GM10266 (cell line): ENCODE data around the gene MSANTD1.

ENCODE experiments used
- DNase-seq: peaks from one replicate; pipeline ENCODE4 v3.0.0; 2012; ENCODE audit errors: extremely low spot score
- TF ChIP-seq, protein P1 (sequence below): IDR thresholded peaks from 2 replicates; pipeline ENCODE4 v1.5.1; 2012; ENCODE audit warnings: mild to moderate bottlenecking, low read depth; ENCODE audit not compliant: control insufficient read depth, insufficient read depth; ENCODE audit errors: missing control alignments

Gene MSANTD1

DNA sequence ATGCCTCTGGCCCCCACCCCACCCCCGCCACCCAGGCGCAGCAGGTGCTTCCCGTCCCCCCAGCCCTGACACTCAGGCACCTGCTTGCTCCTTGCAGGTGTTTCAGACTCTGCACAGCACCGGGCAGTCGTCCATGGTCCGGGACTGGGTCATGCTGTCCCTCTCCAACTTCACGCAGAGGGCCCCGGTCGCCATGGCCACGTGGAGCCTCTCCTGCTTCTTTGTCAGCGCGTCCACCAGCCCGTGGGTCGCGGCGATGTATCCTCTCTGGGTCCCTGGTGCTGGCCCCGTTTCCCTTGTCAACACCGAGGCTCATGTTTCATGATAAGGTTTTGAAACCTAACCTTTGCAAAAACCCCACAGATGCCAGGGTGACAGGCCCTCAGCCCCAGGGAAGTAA lies 10.2 kb upstream of the MSANTD1 start:
- TF ChIP-seq, protein P1, sequence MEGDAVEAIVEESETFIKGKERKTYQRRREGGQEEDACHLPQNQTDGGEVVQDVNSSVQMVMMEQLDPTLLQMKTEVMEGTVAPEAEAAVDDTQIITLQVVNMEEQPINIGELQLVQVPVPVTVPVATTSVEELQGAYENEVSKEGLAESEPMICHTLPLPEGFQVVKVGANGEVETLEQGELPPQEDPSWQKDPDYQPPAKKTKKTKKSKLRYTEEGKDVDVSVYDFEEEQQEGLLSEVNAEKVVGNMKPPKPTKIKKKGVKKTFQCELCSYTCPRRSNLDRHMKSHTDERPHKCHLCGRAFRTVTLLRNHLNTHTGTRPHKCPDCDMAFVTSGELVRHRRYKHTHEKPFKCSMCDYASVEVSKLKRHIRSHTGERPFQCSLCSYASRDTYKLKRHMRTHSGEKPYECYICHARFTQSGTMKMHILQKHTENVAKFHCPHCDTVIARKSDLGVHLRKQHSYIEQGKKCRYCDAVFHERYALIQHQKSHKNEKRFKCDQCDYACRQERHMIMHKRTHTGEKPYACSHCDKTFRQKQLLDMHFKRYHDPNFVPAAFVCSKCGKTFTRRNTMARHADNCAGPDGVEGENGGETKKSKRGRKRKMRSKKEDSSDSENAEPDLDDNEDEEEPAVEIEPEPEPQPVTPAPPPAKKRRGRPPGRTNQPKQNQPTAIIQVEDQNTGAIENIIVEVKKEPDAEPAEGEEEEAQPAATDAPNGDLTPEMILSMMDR: no peak
- DNase-seq: no peak

DNA sequence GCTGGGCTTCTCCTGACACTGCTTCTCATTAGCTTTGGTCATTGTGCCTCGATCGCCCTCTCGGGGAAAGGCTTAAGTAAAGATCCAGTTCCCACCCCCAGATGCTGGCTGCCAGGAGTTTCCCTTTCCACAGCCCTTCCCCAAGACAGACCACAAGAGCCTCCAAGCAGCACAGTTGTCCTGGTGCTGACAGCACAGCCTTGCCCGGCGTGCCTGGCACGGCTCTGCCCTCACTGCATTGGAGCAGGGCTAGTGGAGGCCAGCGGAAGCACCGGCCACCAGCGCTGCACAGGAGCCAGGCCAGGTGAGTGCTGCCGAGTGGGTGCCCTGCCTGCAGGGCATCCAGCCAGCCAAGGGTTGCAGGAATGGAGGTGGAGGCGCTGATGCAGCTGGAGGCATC lies 9.7 kb upstream of the MSANTD1 start:
- TF ChIP-seq, protein P1: no peak
- no peak for DNase-seq

DNA sequence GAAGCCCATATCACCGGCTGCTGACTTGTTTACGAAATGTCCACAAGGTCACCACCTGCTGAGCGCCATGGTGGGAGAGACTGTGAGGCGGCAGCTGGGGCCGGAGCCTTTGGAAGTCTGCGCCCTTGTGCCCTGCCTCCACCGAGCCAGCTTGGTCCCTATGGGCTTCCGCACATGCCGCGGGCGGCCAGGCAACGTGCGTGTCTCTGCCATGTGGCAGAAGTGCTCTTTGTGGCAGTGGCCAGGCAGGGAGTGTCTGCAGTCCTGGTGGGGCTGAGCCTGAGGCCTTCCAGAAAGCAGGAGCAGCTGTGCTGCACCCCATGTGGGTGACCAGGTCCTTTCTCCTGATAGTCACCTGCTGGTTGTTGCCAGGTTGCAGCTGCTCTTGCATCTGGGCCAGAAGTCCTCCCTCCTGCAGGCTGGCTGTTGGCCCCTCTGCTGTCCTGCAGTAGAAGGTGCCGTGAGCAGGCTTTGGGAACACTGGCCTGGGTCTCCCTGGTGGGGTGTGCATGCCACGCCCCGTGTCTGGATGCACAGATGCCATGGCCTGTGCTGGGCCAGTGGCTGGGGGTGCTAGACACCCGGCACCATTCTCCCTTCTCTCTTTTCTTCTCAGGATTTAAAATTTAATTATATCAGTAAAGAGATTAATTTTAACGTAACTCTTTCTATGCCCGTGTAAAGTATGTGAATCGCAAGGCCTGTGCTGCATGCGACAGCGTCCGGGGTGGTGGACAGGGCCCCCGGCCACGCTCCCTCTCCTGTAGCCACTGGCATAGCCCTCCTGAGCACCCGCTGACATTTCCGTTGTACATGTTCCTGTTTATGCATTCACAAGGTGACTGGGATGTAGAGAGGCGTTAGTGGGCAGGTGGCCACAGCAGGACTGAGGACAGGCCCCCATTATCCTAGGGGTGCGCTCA lies 8.7 kb upstream of the MSANTD1 start:
- TF ChIP-seq, protein P1: no peak
- DNase-seq: no peak

DNA sequence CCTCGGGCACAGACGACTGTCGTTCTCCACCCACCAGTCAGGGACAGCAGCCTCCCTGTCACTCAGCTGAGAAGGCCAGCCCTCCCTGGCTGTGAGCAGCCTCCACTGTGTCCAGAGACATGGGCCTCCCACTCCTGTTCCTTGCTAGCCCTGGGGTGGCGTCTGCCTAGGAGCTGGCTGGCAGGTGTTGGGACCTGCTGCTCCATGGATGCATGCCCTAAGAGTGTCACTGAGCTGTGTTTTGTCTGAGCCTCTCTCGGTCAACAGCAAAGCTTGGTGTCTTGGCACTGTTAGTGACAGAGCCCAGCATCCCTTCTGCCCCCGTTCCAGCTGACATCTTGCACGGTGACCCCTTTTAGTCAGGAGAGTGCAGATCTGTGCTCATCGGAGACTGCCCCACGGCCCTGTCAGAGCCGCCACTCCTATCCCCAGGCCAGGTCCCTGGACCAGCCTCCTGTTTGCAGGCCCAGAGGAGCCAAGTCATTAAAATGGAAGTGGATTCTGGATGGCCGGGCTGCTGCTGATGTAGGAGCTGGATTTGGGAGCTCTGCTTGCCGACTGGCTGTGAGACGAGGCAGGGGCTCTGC lies 7.9 kb upstream of the MSANTD1 start:
- TF ChIP-seq, protein P1: no peak
- DNase-seq: no peak

DNA sequence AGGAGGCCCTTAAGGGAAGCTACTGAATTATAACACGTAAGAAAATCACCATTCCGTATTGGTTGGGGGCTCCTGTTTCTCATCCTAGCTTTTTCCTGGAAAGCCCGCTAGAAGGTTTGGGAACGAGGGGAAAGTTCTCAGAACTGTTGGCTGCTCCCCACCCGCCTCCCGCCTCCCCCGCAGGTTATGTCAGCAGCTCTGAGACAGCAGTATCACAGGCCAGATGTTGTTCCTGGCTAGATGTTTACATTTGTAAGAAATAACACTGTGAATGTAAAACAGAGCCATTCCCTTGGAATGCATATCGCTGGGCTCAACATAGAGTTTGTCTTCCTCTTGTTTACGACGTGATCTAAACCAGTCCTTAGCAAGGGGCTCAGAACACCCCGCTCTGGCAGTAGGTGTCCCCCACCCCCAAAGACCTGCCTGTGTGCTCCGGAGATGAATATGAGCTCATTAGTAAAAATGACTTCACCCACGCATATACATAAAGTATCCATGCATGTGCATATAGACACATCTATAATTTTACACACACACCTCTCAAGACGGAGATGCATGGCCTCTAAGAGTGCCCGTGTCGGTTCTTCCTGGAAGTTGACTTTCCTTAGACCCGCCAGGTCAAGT lies 6.9 kb upstream of the MSANTD1 start:
- TF ChIP-seq, protein P1: no peak
- DNase-seq: no peak

DNA sequence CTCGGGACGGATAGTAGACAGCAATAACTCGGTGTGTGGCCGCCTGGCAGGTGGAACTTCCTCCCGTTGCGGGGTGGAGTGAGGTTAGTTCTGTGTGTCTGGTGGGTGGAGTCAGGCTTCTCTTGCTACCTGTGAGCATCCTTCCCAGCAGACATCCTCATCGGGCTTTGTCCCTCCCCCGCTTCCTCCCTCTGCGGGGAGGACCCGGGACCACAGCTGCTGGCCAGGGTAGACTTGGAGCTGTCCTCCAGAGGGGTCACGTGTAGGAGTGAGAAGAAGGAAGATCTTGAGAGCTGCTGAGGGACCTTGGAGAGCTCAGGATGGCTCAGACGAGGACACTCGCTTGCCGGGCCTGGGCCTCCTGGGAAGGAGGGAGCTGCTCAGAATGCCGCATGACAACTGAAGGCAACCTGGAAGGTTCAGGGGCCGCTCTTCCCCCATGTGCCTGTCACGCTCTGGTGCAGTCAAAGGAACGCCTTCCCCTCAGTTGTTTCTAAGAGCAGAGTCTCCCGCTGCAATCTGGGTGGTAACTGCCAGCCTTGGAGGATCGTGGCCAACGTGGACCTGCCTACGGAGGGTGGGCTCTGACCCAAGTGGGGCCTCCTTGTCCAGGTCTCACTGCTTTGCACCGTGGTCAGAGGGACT lies 5.7 kb upstream of the MSANTD1 start:
- TF ChIP-seq, protein P1: no peak
- DNase-seq: no peak

DNA sequence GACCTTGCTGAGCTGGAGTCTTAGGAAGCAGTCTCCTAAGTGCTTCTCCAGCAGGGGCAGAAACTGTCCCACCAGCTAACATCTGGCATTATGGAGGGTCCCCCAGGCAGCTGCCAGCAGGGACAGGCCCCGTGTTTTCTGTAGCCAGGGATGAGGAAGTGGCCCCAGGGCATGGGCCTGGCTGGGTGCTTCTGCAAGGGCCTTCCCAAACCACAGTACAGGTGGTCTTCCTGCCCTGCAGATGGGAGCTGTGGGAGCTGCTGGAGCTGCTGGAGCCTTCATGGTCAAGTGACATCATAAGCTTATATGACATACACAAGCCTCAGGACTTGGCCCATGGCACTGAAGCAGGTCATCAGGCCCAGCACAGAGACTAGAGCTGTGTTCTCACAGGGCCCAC lies 5.0 kb upstream of the MSANTD1 start:
- TF ChIP-seq, protein P1: no peak
- no peak for DNase-seq
